NCI-H2227 (cell line): ENCODE results near the gene ATG2A.
A peak's percentile ranks its signal among the peaks of the same experiment; 100 is the strongest.

ENCODE experiments used
- DNase-seq: peaks from one replicate; lab custom pipeline; 2025; ENCODE audit not compliant: unreplicated experiment; lab: John Stamatoyannopoulos, UW

ATG2A gene

GRCh38 chr11:64924910-64925284 is 7.9 kb upstream of the ATG2A start:
- no peak for DNase-seq

GRCh38 chr11:64923944-64924909 is 7.2 kb upstream of the ATG2A start, which contains the start of gene PPP2R5B:
Gene PPP2R5B, plus strand, starts transcription at chr11:64924689. Its CDS starts 1,046 bp downstream, at chr11:64925735.
- peak; percentile 89 for DNase-seq

GRCh38 chr11:64923151-64923661 is 6.2 kb upstream of the ATG2A start:
- no peak for DNase-seq

- DNase-seq = no peak
These were observed 4.4 kb upstream of the ATG2A start for GRCh38 chr11:64921384-64921783.

GRCh38 chr11:64920124-64920523 is 3.1 kb upstream of the ATG2A start:
- no peak for DNase-seq

GRCh38 chr11:64919627-64920026 is 2.6 kb upstream of the ATG2A start:
- no peak for DNase-seq

GRCh38 chr11:64918017-64918416 is 1.0 kb upstream of the ATG2A start:
- DNase-seq = no peak

- DNase-seq = no peak
These were observed 620 bp upstream of the ATG2A start for GRCh38 chr11:64917663-64917995.

GRCh38 chr11:64916040-64916774 is 802 bp downstream of the ATG2A start:
- DNase-seq = peak; percentile 37

GRCh38 chr11:64915376-64915887 is 1.6 kb downstream of the ATG2A start:
- DNase-seq = no peak

- DNase-seq = no peak
These were observed 2.9 kb downstream of the ATG2A start for GRCh38 chr11:64914123-64914522.

GRCh38 chr11:64913171-64913727 is 3.8 kb downstream of the ATG2A start:
- DNase-seq = no peak

- no peak for DNase-seq
These were observed 5.3 kb downstream of the ATG2A start for GRCh38 chr11:64911689-64912088.

- DNase-seq = no peak
These were observed 5.9 kb downstream of the ATG2A start for GRCh38 chr11:64911142-64911541.

- no peak for DNase-seq
These were observed 6.4 kb downstream of the ATG2A start for GRCh38 chr11:64910451-64911093.

- no peak for DNase-seq
These were observed 7.2 kb downstream of the ATG2A start for GRCh38 chr11:64909653-64910343.

- no peak for DNase-seq
These were observed 8.2 kb downstream of the ATG2A start for GRCh38 chr11:64908766-64909165.

GRCh38 chr11:64906314-64906635 is 10.7 kb downstream of the ATG2A start:
- no peak for DNase-seq

- no peak for DNase-seq
These were observed 11.3 kb downstream of the ATG2A start for GRCh38 chr11:64905516-64906313.
